Measurements from ENCODE around the gene ZNF165.
"Not testable (repeated sequence)": the region's sequence is repeated elsewhere in the genome, so short reads cannot be mapped to it uniquely, and the experiment has no call there.

Gene ZNF165

GRCh38 chr6:28118217-28118616 lies 37.8 kb downstream of the ZNF165 start:
- ChIA-PET CTCF (interaction anchor here (0.7 to 1.7 kb wide), 6 partner anchors 13 to 284 kb away, joined by 3 to 4 read pairs (median 3); no protein-coding TSS in a partner anchor), POLR2A (no interaction called here)
- Histone ChIP-seq H3K4me3 (ENCODE audit: low read depth, low read length) (no peak overlapping the region), H3K4me1 (ENCODE audit: control insufficient read depth, insufficient read depth, low read length) (no peaks in the 10 kb centered on the region), H3K27ac (ENCODE audit: extremely low read depth, low read depth, low read length) (no peak overlapping the region), H3K36me3 (ENCODE audit: control insufficient read depth in 2 of 2, insufficient read depth in 1 of 2, low read length in 2 of 2) (peaks cover 38 to 70% of the 10 kb centered on the region in 2 experiments), H3K9me3 (ENCODE audit: control insufficient read depth, insufficient read depth, low read depth, low read length) (no peaks in the 10 kb centered on the region)
- TF ChIP-seq SETDB1 (IDR thresholded peaks at IDR 0.05; ENCODE audit: insufficient read length, low read length) (no peak), PRDM1 (tag by site-specific recombination; IDR thresholded peaks at IDR 0.05) (peak; percentile 99)

GRCh38 chr6:28121876-28122275 lies 41.5 kb downstream of the ZNF165 start:
- H3K4me3 ChIP-seq (ENCODE audit: low read depth, low read length) = no peak overlapping the region
- CTCF ChIA-PET = no interaction called here
- TF ChIP-seq ZFP41 (tag by site-specific recombination; IDR thresholded peaks at IDR 0.05; ENCODE audit: borderline replicate concordance) = no peak
- no peak for TF ChIP-seq KLF16 (tag by site-specific recombination; IDR thresholded peaks at IDR 0.05)
- TF ChIP-seq ZSCAN18 (tag by site-specific recombination; IDR thresholded peaks at IDR 0.05) = no peak
- TF ChIP-seq ZNF843 (tag by site-specific recombination; IDR thresholded peaks at IDR 0.05) = no peak
- TF ChIP-seq ZNF112 (tag by site-specific recombination; IDR thresholded peaks at IDR 0.05) = no peak
- no peak for TF ChIP-seq ZNF350 (tag by site-specific recombination; IDR thresholded peaks at IDR 0.05)
- TF ChIP-seq ZNF549 (tag by site-specific recombination; IDR thresholded peaks at IDR 0.05) = no peak
- no peak for TF ChIP-seq ZBTB1 (tag by site-specific recombination; IDR thresholded peaks at IDR 0.05)
- TF ChIP-seq ZSCAN23 (tag by site-specific recombination; IDR thresholded peaks at IDR 0.05) = no peak
- no peak for TF ChIP-seq ZNF211 (tag by site-specific recombination; IDR thresholded peaks at IDR 0.05; ENCODE audit: low read depth)
- no peak for TF ChIP-seq ZNF518A (tag by site-specific recombination; conservative IDR thresholded peaks at IDR 0.05; ENCODE audit: low read depth)
- no peak for TF ChIP-seq ZNF777 (tag by site-specific recombination; IDR thresholded peaks at IDR 0.05; ENCODE audit: borderline replicate concordance)
- H3K27ac ChIP-seq (ENCODE audit: extremely low read depth, low read depth, low read length) = no peak overlapping the region
- peaks cover 30 to 56% of the 10 kb centered on the region in 2 experiments for H3K36me3 ChIP-seq (ENCODE audit: control insufficient read depth in 2 of 2, insufficient read depth in 1 of 2, low read length in 2 of 2)
- peaks cover 6% of the 10 kb centered on the region; the same call in 1 of the 2 replicates for H3K4me1 ChIP-seq (ENCODE audit: control insufficient read depth, insufficient read depth, low read length)
- POLR2A ChIA-PET = interaction anchor here (0.7 kb wide), 1 partner anchor 20 kb away, joined by 5 read pairs; the partner anchor contains the start of gene ZKSCAN8
- H3K9me3 ChIP-seq (ENCODE audit: control insufficient read depth, insufficient read depth, low read depth, low read length) = no peaks in the 10 kb centered on the region

- ChIA-PET CTCF (interaction anchor here (0.7 kb wide), 1 partner anchor 138 kb away, joined by 3 read pairs; no protein-coding TSS in a partner anchor), POLR2A (interaction anchor here (1.2 kb wide), 1 partner anchor 96 kb away, joined by 7 read pairs; no protein-coding TSS in a partner anchor)
- H3K4me1 ChIP-seq (ENCODE audit: control insufficient read depth, insufficient read depth, low read length); H3K27ac ChIP-seq (ENCODE audit: extremely low read depth, low read depth, low read length); H3K4me3 ChIP-seq (ENCODE audit: low read depth, low read length); H3K9me3 ChIP-seq (ENCODE audit: control insufficient read depth, insufficient read depth, low read depth, low read length): not testable (repeated sequence)
- H3K36me3 ChIP-seq (ENCODE audit: control insufficient read depth in 2 of 2, insufficient read depth in 1 of 2, low read length in 2 of 2) = peaks cover 31 to 58% of the 10 kb centered on the region in 2 experiments
Observed at GRCh38 chr6:28122283-28122682, 41.9 kb downstream of the ZNF165 start.

Measured in HEK293 (cell line).